Activated naive CD4-positive, alpha-beta T cell treated with anti-CD3 and anti-CD28 coated beads, Interleukin-2, amount 10 ng/mL, durations not matched to agents 7 days and 5 days (primary cell): ENCODE data around the gene ZPBP.
A peak's percentile ranks its signal among the peaks of the same experiment; 100 is the strongest.
"Not testable (repeated sequence)": the region's sequence is repeated elsewhere in the genome, so short reads cannot be mapped to it uniquely, and the experiment has no call there.

Experiments used
- CTCF ChIA-PET: fragments of 350-600 bp; sonication (Branson Sonifier 250); formaldehyde crosslinking; loops from one replicate; lab custom pipeline; 2021; ENCODE audit warnings: antibody characterized with exemption; lab: Charles Lee
- DNase-seq: peaks from one replicate; pipeline ENCODE4 v3.0.0-alpha.2; 2020
- H3K27ac Mint-ChIP-seq: one replicate; pipeline ENCODE4 v1.8.0; 2021; ENCODE audit warnings: mild to moderate bottlenecking, moderate library complexity, mixed read lengths
- H3K27me3 Mint-ChIP-seq: one replicate; pipeline ENCODE4 v1.8.0; 2021; ENCODE audit warnings: mild to moderate bottlenecking, mixed read lengths
- H3K36me3 Mint-ChIP-seq: one replicate; pipeline ENCODE4 v1.8.0; 2021; ENCODE audit warnings: mixed read lengths
- H3K4me1 Mint-ChIP-seq: one replicate; pipeline ENCODE4 v1.8.0; 2021; ENCODE audit warnings: mixed read lengths
- H3K4me3 Mint-ChIP-seq: one replicate; pipeline ENCODE4 v1.8.0; 2021; ENCODE audit warnings: mild to moderate bottlenecking, moderate library complexity, mixed read lengths
- H3K9me3 Mint-ChIP-seq: one replicate; pipeline ENCODE4 v1.8.0; 2021; ENCODE audit warnings: mixed read lengths

The ZPBP gene

GRCh38 chr7:50085344-50085743 lies 7.7 kb downstream of the ZPBP start:
- H3K27ac Mint-ChIP-seq = no peak overlapping the region
- H3K27me3 Mint-ChIP-seq = peaks cover 14% of the 10 kb centered on the region
- DNase-seq = no peak
- H3K4me3 Mint-ChIP-seq = no peak overlapping the region
- H3K4me1 Mint-ChIP-seq = no peaks in the 10 kb centered on the region
- H3K9me3 Mint-ChIP-seq = no peaks in the 10 kb centered on the region
- CTCF ChIA-PET = no interaction called here
- no peaks in the 10 kb centered on the region for H3K36me3 Mint-ChIP-seq

GRCh38 chr7:50073093-50073492 lies 20.0 kb downstream of the ZPBP start:
- Mint-ChIP-seq H3K9me3 (peaks cover 26% of the 10 kb centered on the region), H3K27me3 (peaks cover 23% of the 10 kb centered on the region), H3K4me1 (peaks cover 22% of the 10 kb centered on the region), H3K36me3 (peaks cover 8% of the 10 kb centered on the region), H3K4me3 (no peak overlapping the region), H3K27ac (no peak overlapping the region)
- CTCF ChIA-PET = no interaction called here
- DNase-seq = no peak

GRCh38 chr7:50069613-50070012 lies 23.4 kb downstream of the ZPBP start:
- CTCF ChIA-PET = no interaction called here
- Mint-ChIP-seq H3K4me1 (peaks cover 29% of the 10 kb centered on the region), H3K27me3 (peaks cover 5% of the 10 kb centered on the region), H3K36me3 (peaks cover 8% of the 10 kb centered on the region), H3K4me3 (peak overlapping the region; percentile 84), H3K27ac (peak overlapping the region; percentile 98), H3K9me3 (peaks cover 29% of the 10 kb centered on the region)
- peak; percentile 63 for DNase-seq

GRCh38 chr7:50068850-50069551 lies 24.0 kb downstream of the ZPBP start:
- Mint-ChIP-seq H3K27ac (peak overlapping the region; percentile 98), H3K36me3 (peaks cover 8% of the 10 kb centered on the region), H3K27me3 (peaks cover 5% of the 10 kb centered on the region), H3K9me3 (peaks cover 32% of the 10 kb centered on the region), H3K4me1 (peaks cover 29% of the 10 kb centered on the region), H3K4me3 (peak overlapping the region; percentile 84)
- peak; percentile 59 for DNase-seq
- CTCF ChIA-PET = interaction anchor here (0.9 kb wide), 1 partner anchor 34 kb away, joined by 3 read pairs; no protein-coding TSS in a partner anchor

- CTCF ChIA-PET = interaction anchor here (0.6 to 1.3 kb wide), 3 partner anchors 29 to 139 kb away, joined by 3 to 6 read pairs (median 3); no protein-coding TSS in a partner anchor
- Mint-ChIP-seq H3K4me1 (peaks cover 29% of the 10 kb centered on the region), H3K9me3 (peaks cover 29% of the 10 kb centered on the region), H3K36me3 (peaks cover 4% of the 10 kb centered on the region), H3K4me3 (peak overlapping the region; percentile 84), H3K27ac (peak overlapping the region; percentile 98), H3K27me3 (peaks cover 5% of the 10 kb centered on the region)
- DNase-seq = peak; percentile 62
Measured at GRCh38 chr7:50068026-50068425, 25.0 kb downstream of the ZPBP start.

GRCh38 chr7:50062951-50063350 lies 30.1 kb downstream of the ZPBP start:
- H3K27me3 Mint-ChIP-seq = peaks cover 10% of the 10 kb centered on the region
- CTCF ChIA-PET = no interaction called here
- no peak for DNase-seq
- no peaks in the 10 kb centered on the region for H3K36me3 Mint-ChIP-seq
- H3K27ac Mint-ChIP-seq = no peak overlapping the region
- H3K4me1 Mint-ChIP-seq = peaks cover 6% of the 10 kb centered on the region
- H3K9me3 Mint-ChIP-seq = peaks cover 8% of the 10 kb centered on the region
- no peak overlapping the region for H3K4me3 Mint-ChIP-seq

- CTCF ChIA-PET = no interaction called here
Measured at GRCh38 chr7:50056131-50056530, 36.9 kb downstream of the ZPBP start.

GRCh38 chr7:50047716-50048115 lies 45.3 kb downstream of the ZPBP start:
- H3K27me3 Mint-ChIP-seq = no peaks in the 10 kb centered on the region
- H3K27ac Mint-ChIP-seq = no peak overlapping the region
- H3K36me3 Mint-ChIP-seq = no peaks in the 10 kb centered on the region
- CTCF ChIA-PET = no interaction called here
- no peak overlapping the region for H3K4me3 Mint-ChIP-seq
- H3K4me1 Mint-ChIP-seq = no peaks in the 10 kb centered on the region
- H3K9me3 Mint-ChIP-seq = peaks cover 3% of the 10 kb centered on the region
- DNase-seq = no peak

More at GRCh38 chr7:50056131-50056530, 36.9 kb downstream of the ZPBP start:
- no peak overlapping the region for H3K4me3 Mint-ChIP-seq
- H3K4me1 Mint-ChIP-seq = no peaks in the 10 kb centered on the region
- no peaks in the 10 kb centered on the region for H3K36me3 Mint-ChIP-seq
- H3K27me3 Mint-ChIP-seq = peaks cover 17% of the 10 kb centered on the region
- no peak overlapping the region for H3K27ac Mint-ChIP-seq
- no peak for DNase-seq
- no peaks in the 10 kb centered on the region for H3K9me3 Mint-ChIP-seq

- peaks cover 13% of the 10 kb centered on the region for H3K27me3 Mint-ChIP-seq
- H3K27ac Mint-ChIP-seq, DNase-seq, H3K4me1 Mint-ChIP-seq, H3K36me3 Mint-ChIP-seq, CTCF ChIA-PET, H3K4me3 Mint-ChIP-seq, H3K9me3 Mint-ChIP-seq: not testable (repeated sequence)
Measured at GRCh38 chr7:50041165-50041564, 51.9 kb downstream of the ZPBP start.

- H3K4me3 Mint-ChIP-seq = no peak overlapping the region
- H3K4me1 Mint-ChIP-seq = no peaks in the 10 kb centered on the region
- CTCF ChIA-PET = no interaction called here
- DNase-seq = no peak
- H3K9me3 Mint-ChIP-seq = no peaks in the 10 kb centered on the region
- H3K27ac Mint-ChIP-seq = peak overlapping the region; percentile 3
- no peaks in the 10 kb centered on the region for H3K36me3 Mint-ChIP-seq
- peaks cover 13% of the 10 kb centered on the region for H3K27me3 Mint-ChIP-seq
Measured at GRCh38 chr7:50037086-50037485, 56.0 kb downstream of the ZPBP start.

GRCh38 chr7:50022991-50023390 lies 70.1 kb downstream of the ZPBP start:
- no peaks in the 10 kb centered on the region for H3K9me3 Mint-ChIP-seq
- H3K4me3 Mint-ChIP-seq = no peak overlapping the region
- no peak for DNase-seq
- peaks cover 3% of the 10 kb centered on the region for H3K27me3 Mint-ChIP-seq
- H3K4me1 Mint-ChIP-seq = no peaks in the 10 kb centered on the region
- CTCF ChIA-PET = no interaction called here
- H3K27ac Mint-ChIP-seq = no peak overlapping the region
- H3K36me3 Mint-ChIP-seq = no peaks in the 10 kb centered on the region

GRCh38 chr7:50022451-50022850 lies 70.6 kb downstream of the ZPBP start:
- Mint-ChIP-seq H3K27me3 (peaks cover 3% of the 10 kb centered on the region), H3K4me3 (no peak overlapping the region), H3K27ac (no peak overlapping the region), H3K9me3 (no peaks in the 10 kb centered on the region), H3K36me3 (no peaks in the 10 kb centered on the region), H3K4me1 (no peaks in the 10 kb centered on the region)
- CTCF ChIA-PET = no interaction called here
- DNase-seq = no peak

- H3K36me3 Mint-ChIP-seq = no peaks in the 10 kb centered on the region
- H3K9me3 Mint-ChIP-seq = no peaks in the 10 kb centered on the region
- no peak for DNase-seq
- no peak overlapping the region for H3K4me3 Mint-ChIP-seq
- H3K27ac Mint-ChIP-seq = no peak overlapping the region
- H3K27me3 Mint-ChIP-seq = no peaks in the 10 kb centered on the region
- CTCF ChIA-PET = no interaction called here
- H3K4me1 Mint-ChIP-seq = no peaks in the 10 kb centered on the region
Measured at GRCh38 chr7:49995681-49996080, 97.4 kb downstream of the ZPBP start.

GRCh38 chr7:49986191-49986590 lies 106.9 kb downstream of the ZPBP start:
- no peaks in the 10 kb centered on the region for H3K27me3 Mint-ChIP-seq
- no peaks in the 10 kb centered on the region for H3K4me1 Mint-ChIP-seq
- H3K36me3 Mint-ChIP-seq = no peaks in the 10 kb centered on the region
- no peak for DNase-seq
- H3K9me3 Mint-ChIP-seq = peaks cover 4% of the 10 kb centered on the region
- H3K4me3 Mint-ChIP-seq = no peak overlapping the region
- CTCF ChIA-PET = interaction anchor here (1.3 kb wide), 1 partner anchor 41 kb away, joined by 3 read pairs; no protein-coding TSS in a partner anchor
- no peak overlapping the region for H3K27ac Mint-ChIP-seq

- no peak overlapping the region for H3K4me3 Mint-ChIP-seq
- DNase-seq = peak; percentile 42
- no peaks in the 10 kb centered on the region for H3K9me3 Mint-ChIP-seq
Measured at GRCh38 chr7:49980465-49980864, 112.6 kb downstream of the ZPBP start.

More at GRCh38 chr7:49980465-49980864, 112.6 kb downstream of the ZPBP start:
- Mint-ChIP-seq H3K36me3 (no peaks in the 10 kb centered on the region), H3K27me3 (no peaks in the 10 kb centered on the region), H3K4me1 (no peaks in the 10 kb centered on the region), H3K27ac (peak overlapping the region; percentile 28)
- CTCF ChIA-PET = no interaction called here
